ENCODE results near the gene LRRC8B.
A peak's percentile ranks its signal among the peaks of the same experiment; 100 is the strongest.
"Not testable (repeated sequence)": the region's sequence is repeated elsewhere in the genome, so short reads cannot be mapped to it uniquely, and the experiment has no call there.

Gene LRRC8B

DNA sequence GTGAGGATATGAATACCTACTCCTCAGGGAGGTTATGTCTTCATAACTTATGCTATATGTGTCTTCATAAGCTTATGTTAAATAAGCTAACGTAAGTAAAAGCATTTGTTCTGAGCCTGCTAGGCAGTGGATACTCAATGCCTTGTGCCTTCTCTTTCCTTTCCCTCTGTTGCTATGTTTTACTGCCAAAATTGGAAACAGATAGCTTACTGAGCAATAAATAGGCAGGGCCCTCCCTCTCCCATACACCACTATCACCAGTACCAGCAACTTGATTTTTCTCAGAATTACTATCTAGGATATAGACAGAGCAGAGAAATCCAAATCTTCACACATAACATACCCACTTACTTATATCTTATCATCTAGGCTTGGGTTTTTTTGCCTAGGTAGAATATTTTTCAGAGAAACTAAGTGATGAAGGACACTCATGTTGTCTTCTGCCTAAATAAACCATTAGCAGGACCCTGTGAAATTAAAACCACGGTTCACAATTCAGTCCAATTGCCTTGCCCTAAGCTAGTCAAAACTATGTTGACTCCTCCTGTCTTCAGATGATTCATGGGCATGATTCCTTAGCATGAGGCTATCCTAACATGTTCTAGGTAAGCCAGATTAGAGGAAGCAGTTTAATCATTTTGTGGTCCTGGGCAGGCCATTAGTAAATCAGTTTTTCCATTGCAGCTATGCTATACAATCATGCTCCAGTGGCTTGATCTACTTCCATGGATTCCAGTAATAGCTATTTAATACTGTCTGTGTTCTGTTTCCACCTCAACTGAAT, 92.4 kb downstream of the LRRC8B start:
- in situ Hi-C loops (cut with MboI; ENCODE audit: low pct_unique_long_range_greater_than_20kb, low sequenced_read_pairs) = loop anchor here (25.0 kb wide), 1 partner anchor 605 kb away; the partner anchor contains the start of gene GBP3
- no peak for DNase-seq

DNA sequence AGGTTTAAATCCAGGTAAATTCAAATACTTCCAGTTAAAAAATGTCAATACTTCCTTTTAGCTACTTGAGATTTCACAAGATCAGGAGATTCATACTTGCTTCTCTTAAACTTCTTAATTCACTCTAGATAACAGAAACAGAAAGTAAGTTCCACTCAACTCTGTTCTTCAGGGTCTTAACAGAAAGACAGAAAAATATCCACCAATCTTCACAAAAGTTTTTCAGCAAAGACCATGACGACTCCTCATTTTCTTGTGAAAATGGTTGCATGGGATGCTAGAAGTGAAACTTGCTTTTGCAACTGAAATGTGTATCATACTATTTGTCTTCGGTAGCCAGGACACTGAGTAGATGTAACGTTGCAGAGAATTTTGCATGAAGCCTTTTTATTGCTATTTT, 96.0 kb downstream of the LRRC8B start:
- no peak for DNase-seq
- in situ Hi-C loops (cut with MboI; ENCODE audit: low pct_unique_long_range_greater_than_20kb, low sequenced_read_pairs) = loop anchor here (10.0 to 25.0 kb wide), 2 partner anchors 364 to 608 kb away; partner anchors contain the start of gene GBP3

DNA sequence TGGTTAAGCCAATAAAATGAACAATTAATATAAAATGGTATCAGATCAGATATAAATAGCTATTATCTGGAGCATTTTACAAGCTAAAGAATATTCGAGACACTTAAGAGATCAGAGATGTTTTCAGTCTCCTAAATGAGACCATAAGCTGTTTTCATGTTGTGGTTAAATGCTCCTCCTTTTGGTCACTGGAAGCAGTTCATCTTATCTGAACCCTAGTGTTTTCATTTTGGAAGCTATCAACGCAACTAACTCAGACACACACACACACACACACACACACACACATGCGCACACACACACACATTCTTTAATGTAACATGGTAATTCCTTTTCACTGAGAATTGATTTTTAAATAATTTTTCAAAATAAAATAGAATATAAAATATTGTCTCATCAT, 98.3 kb downstream of the LRRC8B start:
- peak; percentile 17 for DNase-seq
- in situ Hi-C loops (cut with MboI; ENCODE audit: low pct_unique_long_range_greater_than_20kb, low sequenced_read_pairs) = loop anchor here (10.0 to 25.0 kb wide), 2 partner anchors 362 to 611 kb away; partner anchors contain the start of gene GBP3

DNA sequence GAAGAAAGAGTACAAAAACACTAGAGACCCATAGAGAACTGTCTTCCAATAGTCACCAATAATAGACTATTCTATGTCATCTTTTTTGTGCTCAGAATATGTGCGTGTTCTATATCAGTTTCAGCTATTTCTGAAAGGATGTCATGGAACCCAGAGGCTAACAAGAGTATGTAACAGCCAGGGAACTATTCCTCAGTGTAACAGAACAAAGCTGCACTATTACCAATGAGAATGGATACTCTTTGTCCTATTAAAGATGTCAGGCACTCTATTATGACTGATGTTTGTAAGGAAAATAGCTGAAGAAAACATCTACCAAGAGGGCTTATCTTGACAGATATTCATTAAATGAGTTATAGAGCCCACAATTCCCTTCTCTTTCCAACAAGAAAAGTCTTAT, 99.7 kb downstream of the LRRC8B start:
- in situ Hi-C loops (cut with MboI; ENCODE audit: low pct_unique_long_range_greater_than_20kb, low sequenced_read_pairs) = loop anchor here (10.0 to 25.0 kb wide), 2 partner anchors 360 to 612 kb away; partner anchors contain the start of gene GBP3
- no peak for DNase-seq

DNA sequence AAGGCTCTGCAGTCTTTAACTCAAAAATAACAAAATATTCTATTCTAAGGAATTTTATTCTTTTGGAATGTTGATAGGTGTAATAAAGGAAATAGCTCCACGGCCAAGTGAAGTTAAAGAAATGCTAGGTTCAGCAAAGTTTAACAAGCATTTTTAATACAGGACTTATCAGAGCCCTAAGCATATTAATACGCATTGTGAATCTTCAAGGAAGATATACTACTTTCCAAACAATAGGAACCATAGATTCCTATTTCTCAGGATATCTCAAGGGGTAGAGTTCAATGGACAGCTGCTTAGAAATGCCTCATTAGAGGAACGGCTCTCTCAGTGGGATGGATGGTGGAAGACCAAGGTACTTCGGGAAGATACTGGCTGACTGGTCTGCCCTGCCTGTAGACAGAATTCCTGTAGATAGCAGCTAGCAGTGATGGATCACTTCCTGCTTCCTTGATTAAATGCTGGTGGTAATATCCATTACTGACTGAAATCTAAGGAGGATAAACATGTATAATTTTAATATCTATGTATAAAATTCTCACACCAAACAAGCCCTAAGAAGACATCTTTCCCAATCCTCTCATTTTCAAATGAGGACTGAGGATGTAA, 100.2 kb downstream of the LRRC8B start:
- in situ Hi-C loops (cut with MboI; ENCODE audit: low pct_unique_long_range_greater_than_20kb, low sequenced_read_pairs) = loop anchor here (10.0 to 25.0 kb wide), 2 partner anchors 360 to 613 kb away; partner anchors contain the start of gene GBP3
- no peak for DNase-seq

DNA sequence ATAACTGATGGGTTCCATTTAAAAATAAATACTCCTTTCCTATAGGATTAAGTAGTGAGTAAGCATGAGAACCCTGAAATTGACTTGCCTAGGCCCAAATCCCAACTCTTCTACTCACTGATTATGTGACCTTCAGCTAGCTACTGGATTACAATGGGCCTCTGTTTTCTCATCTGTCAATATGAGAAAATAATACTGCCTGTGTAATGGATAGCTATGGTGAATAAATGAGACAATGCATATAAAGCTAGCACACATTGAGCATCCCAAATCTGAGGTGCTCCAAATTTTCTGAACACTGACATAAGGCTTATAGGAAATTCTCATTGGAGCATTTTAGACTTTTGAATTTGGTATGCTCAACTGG, 103.0 kb downstream of the LRRC8B start:
- in situ Hi-C loops (cut with MboI; ENCODE audit: low pct_unique_long_range_greater_than_20kb, low sequenced_read_pairs) = loop anchor here (10.0 kb wide), 1 partner anchor 357 kb away; no protein-coding TSS in a partner anchor

DNA sequence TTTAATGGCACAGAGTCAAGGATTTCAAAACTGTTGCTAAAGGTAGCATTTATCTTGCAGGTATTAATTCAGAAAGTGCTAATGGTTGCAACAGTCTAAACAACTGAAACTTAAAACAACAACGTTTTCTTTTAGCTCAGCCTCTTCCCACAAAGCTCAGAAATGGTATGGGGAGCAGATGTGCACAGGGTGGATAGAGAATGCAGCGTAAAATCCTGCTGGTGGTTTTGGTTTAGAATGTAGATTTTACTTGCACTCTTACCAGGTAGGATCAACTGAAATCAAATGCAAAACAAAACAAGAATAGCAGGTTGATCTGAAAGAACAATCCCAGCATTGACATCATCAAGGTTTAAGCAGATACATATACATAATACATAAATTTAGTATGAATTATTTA, 104.5 kb downstream of the LRRC8B start:
- in situ Hi-C loops (cut with MboI; ENCODE audit: low pct_unique_long_range_greater_than_20kb, low sequenced_read_pairs) = loop anchor here (10.0 kb wide), 1 partner anchor 356 kb away; no protein-coding TSS in a partner anchor
- DNase-seq = no peak

More for the DNA sequence above, 103.0 kb downstream of the LRRC8B start:
- DNase-seq = no peak

DNA sequence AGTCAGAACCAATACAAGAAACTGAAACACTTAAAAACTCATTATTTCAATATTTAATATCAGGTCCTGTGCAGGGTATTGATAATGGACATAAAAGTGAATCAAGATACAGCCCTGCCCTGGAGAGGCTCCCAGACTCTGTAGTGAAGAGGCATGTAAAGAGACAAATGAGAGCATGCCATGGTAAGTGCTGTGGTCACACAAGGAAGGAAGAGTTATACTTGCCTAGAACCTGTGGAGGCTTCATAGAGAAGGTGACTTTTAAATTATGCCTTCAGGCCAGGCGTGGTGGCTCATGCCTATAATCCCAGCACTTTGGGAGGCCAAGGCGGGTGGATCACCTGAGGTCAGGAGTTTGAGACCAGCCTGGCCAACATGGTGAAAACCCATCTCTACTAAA, 105.0 kb downstream of the LRRC8B start:
- in situ Hi-C loops (cut with MboI; ENCODE audit: low pct_unique_long_range_greater_than_20kb, low sequenced_read_pairs) = loop anchor here (10.0 kb wide), 1 partner anchor 355 kb away; no protein-coding TSS in a partner anchor
- DNase-seq = not testable (repeated sequence)

DNA sequence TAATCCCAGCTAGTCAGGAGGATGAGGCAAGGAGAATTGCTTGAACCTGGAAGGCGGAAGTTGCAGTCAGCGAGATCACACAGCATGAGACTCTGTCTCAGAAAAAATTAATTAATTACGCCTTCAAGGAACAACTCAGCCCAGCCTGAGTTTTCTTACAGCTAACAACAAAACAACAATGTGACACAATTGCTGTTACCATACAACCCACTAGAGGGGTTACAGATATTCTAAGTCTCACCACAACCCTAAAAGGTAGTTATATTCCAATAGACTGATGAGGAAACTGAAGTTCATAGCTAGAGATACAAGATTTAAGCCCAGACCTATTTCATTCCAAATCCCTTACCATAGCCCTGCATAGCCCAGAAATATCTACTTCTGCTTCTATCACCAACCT, 105.4 kb downstream of the LRRC8B start:
- in situ Hi-C loops (cut with MboI; ENCODE audit: low pct_unique_long_range_greater_than_20kb, low sequenced_read_pairs) = loop anchor here (10.0 kb wide), 1 partner anchor 135 kb away; no protein-coding TSS in a partner anchor

DNA sequence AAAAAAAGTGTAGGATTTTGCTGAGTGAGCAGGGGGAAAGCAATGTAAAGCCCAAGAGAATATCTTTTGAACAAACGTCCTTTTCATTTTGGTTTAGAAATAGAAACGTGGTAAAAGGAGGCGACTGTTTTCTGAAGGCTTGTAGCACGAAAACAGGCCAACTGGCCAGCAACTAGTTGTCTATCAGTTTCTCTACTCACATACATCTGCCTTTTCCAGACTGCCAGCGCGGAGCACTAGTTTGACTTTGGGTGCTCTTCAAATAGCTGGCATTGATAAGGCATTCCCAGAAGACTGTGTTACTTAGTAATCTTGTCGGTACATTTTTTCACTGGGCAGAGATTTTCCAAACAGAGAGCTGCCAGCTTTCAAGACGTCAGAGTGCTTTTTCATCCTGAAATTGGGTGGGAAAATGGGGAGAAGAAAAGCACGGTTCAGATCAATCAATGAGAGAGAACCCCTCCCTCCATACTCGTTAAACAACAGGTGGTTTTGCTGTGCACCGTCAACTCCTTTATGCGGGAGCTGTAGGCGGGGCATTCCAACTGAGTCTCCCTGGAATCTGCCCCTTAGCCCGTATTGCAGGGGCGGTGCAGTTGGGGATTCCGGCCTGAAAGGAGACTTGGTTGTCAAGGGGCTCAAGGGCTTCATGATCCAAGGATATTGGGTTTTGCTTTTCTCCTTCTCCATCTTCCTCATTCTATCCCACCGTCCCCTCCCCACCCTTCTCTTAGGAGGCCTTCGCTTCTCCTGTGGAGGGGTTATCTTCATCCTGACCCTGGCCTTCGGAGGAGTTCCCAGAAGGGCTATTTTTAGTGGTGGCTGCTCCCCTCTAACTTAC, 107.4 kb downstream of the LRRC8B start:
- in situ Hi-C loops (cut with MboI; ENCODE audit: low pct_unique_long_range_greater_than_20kb, low sequenced_read_pairs) = loop anchor here (10.0 kb wide), 1 partner anchor 133 kb away; no protein-coding TSS in a partner anchor
- DNase-seq = no peak

More for the DNA sequence above, 105.4 kb downstream of the LRRC8B start:
- DNase-seq = peak; percentile 12

DNA sequence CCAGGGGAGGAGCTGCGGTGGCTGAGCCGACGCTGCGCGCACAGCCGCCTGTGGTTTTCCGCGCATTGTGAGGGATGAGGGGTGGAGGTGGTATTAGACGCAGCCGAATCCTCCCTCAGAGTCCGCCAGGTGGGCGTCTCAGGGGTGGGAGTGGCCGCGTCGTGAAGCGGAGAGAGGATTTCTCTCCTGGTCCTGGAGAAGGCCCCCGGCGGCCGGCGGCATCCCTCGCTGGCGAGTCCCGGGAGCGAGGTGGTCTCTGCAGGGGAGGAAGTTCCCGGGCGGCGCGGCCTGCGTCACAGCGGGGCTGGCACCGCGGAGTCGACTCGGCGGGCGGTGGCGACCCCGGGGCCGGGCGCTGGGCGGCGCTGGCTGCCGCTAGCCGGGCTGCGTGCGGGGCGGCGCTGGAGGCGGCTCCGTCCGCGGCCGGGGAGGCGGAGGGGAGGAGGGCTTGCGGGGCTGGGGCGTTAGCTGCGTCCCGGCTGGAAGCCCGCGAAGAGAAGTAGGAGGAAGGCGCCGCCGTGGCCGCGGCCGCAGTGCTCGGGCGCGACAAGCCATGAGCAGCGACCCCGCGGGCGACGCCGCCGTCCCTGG, 108.1 kb downstream of the LRRC8B start, which contains the start of gene LRRC8C:
TSS of gene LRRC8C (plus strand) at position 464 of the 591 bp plus-strand sequence. CDS start 53,354 bp downstream, outside the sequence.
- in situ Hi-C loops (cut with MboI; ENCODE audit: low pct_unique_long_range_greater_than_20kb, low sequenced_read_pairs) = loop anchor here (10.0 kb wide), 1 partner anchor 132 kb away; no protein-coding TSS in a partner anchor
- DNase-seq = peak; percentile 92

DNA sequence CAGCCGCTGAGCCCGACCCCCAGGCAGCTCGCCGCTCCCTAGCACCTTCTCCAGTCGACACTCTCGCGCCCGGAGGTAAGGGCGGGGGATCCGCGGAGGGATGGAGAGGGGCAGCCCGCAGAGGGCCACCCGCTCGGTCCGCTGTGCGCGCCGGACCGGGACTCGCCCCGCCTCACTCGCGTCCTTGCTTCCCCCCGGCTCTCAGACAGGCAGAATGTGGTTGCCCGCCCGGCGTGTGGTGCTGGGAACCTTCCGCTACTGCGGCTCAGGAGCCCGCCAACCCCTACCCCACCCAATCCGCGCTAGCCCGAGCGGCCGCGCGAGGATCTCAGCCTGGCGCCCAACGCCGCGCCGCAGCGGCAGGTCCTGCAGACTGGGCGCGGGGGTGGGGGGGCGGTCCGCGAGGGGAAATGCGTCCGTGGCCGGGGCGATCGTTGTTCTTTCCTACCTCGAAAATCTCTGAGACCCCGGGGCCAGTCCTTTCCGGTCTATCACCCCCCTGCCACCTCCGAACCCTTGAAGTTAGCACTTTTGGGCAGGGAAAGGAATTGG, 108.7 kb downstream of the LRRC8B start:
- DNase-seq = peak; percentile 76

DNA sequence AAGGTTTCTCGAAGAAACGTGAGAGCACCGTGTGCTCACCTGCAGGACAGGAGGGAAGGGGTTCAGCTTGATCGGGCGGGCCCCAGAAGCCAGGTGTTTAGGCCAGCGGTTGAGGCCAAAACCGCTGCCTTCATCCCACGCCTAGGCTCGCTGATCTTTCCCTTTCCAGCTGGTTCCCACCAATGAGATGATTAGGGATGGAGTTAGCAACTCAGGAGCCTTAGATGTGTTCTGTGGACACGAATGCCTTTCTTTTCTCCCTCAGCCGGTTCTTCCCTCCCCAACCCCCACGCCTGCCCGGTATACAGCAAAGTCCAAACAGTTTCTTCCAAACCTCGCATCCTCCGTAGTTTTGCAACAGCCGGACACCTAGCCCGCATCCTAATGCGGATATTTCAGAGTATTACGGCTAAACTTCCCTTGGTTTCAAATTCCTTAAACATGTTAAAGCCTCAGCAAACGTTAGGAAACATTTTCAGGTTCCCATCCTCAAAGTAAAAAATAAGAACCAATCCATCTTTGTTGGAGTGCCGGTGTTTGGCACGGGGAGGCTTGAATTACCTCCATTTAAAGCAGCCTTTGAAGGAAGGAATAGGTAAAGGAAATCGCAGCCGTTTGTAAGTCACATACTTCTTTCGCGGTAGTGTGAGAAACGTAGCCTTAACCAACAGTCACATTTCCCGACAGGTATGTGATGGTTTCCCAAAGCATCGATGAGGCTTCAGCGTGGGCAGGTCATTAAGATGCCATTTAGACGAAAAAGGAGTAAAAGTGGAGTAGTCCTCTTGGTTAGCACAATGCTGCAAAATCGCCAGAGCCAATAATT, 109.4 kb downstream of the LRRC8B start:
- in situ Hi-C loops (cut with MboI; ENCODE audit: low pct_unique_long_range_greater_than_20kb, low sequenced_read_pairs) = loop anchor here (10.0 kb wide), 1 partner anchor 131 kb away; no protein-coding TSS in a partner anchor
- DNase-seq = peak; percentile 39

More for the DNA sequence above, 108.7 kb downstream of the LRRC8B start:
- in situ Hi-C loops (cut with MboI; ENCODE audit: low pct_unique_long_range_greater_than_20kb, low sequenced_read_pairs) = loop anchor here (10.0 kb wide), 1 partner anchor 131 kb away; no protein-coding TSS in a partner anchor

DNA sequence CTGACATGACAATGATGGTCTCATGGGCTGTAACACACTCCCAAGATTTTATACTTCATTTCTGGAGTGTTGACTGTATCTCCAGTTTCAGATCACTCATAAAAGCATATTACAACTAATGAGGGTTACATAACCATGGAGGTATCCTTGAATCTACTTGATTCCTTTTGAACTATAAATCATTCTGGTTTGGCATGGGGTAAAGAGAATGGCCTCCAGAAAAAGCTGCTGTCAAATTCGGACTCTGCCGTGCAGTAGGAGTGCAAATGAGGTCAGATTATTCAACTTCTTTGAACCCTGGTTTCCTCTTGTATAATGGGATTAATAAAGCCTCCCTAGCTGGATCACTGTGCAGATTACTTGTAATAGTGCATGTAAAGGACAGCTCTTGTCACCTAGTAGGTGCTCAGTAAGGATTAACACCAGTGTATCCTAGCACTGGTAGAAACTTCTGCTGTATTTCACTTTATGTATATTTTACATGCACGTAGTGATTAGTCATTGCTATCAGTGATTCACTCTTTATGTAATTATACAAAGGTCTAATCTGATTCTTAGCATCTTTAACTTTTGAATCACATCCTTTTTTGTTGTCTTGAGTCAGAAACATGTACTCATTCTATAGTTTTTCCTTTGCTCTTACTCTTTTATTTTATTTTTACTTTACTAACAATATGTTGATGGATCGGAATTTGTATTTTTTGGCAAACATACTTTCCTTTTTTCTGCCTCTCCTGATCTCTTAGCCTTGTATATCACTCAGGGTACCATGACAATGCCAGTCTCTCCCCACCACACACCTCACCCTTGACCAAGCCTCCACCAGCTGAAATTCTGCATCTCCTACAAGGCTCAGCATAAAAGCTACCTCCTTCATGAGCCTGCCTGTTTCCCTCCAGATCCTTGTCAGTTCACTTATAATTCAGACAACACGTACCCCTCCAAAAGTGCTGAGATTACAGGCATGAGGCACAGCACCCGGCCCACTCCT, 111.5 kb downstream of the LRRC8B start:
- DNase-seq = no peak
- in situ Hi-C loops (cut with MboI; ENCODE audit: low pct_unique_long_range_greater_than_20kb, low sequenced_read_pairs) = loop anchor here (10.0 kb wide), 1 partner anchor 129 kb away; no protein-coding TSS in a partner anchor

DNA sequence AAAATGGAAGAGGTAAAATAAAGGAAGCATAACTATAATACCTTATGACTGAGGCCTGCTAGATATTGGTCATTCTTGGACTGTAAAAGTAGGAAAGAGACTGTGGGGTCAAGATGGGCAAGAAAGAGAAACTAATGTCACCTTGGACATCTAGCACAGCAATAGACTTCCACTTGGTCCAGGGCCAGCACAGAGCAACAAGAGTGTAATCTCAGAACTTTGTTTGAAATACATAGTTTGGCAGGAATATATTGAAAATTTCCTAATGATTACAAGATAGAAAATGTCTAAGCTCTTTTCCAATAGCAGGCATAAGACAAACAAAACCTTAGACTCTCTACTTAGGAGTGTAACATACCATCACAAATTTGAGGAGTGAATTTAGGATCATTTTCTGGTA, 112.9 kb downstream of the LRRC8B start:
- in situ Hi-C loops (cut with MboI; ENCODE audit: low pct_unique_long_range_greater_than_20kb, low sequenced_read_pairs) = loop anchor here (10.0 kb wide), 1 partner anchor 127 kb away; no protein-coding TSS in a partner anchor
- DNase-seq = no peak

DNA sequence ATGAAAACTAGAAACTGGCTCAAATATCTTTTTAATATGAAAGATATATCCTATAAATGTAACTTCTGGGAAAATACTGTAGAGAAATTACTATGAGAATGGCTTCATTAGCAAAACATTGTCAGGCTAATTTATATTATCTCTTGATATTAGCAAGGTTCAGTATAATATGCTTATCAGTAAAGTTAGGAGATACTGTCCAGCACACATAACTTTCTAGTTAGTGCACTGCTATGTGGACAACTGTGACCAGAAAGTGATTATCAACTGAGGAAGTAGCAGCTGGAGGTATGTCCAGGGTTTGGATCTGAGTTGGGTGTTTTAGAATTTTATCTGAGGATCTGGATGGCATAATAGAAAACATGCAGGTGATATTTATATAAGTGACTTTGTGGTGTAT, 115.8 kb downstream of the LRRC8B start:
- in situ Hi-C loops (cut with MboI; ENCODE audit: low pct_unique_long_range_greater_than_20kb, low sequenced_read_pairs) = no loop called here

More for the DNA sequence above, 115.8 kb downstream of the LRRC8B start:
- DNase-seq = no peak
